ENCODE results near the gene HSDL2.
A peak's percentile ranks its signal among the peaks of the same experiment; 100 is the strongest.

Gene HSDL2

GRCh38 chr9:112380102-112380824, at the start of gene HSDL2:
TSS of gene HSDL2 (plus strand) at chr9:112380108. CDS start at chr9:112380164, 56 bp downstream.
- peak within 1 kb of the TSS; percentile 99 for H3K27ac Mint-ChIP-seq
- peaks cover 4% of the 10 kb centered on the region for H3K36me3 Mint-ChIP-seq
- peak within 1 kb of the TSS; percentile 99 for H3K4me3 Mint-ChIP-seq
- no peak for DNase-seq
- H3K4me1 Mint-ChIP-seq, result peaks cover 44% of the 10 kb centered on the region
- CTCF ChIA-PET, result interaction anchor here (0.6 to 2.3 kb wide), 7 partner anchors 18 to 284 kb away, joined by 3 to 9 read pairs (median 3); partner anchors contain the start of gene KIAA1958
- H3K9me3 Mint-ChIP-seq, result no peaks in the 10 kb centered on the region
- H3K27me3 Mint-ChIP-seq, result no peaks in the 10 kb centered on the region

GRCh38 chr9:112331674-112331952, 48.3 kb upstream of the HSDL2 start:
- DNase-seq, result no peak
- H3K4me1 Mint-ChIP-seq, result peaks cover 47% of the 10 kb centered on the region

GRCh38 chr9:112332214-112332613, 47.7 kb upstream of the HSDL2 start:
- peaks cover 4% of the 10 kb centered on the region for H3K27me3 Mint-ChIP-seq
- DNase-seq, result no peak
- CTCF ChIA-PET, result interaction anchor here (1.2 to 2.7 kb wide), 3 partner anchors 15 to 235 kb away, joined by 5 to 8 read pairs (median 7); no protein-coding TSS in a partner anchor
- peaks cover 47% of the 10 kb centered on the region for H3K4me1 Mint-ChIP-seq
- H3K9me3 Mint-ChIP-seq, result no peaks in the 10 kb centered on the region
- peak overlapping the region; percentile 98 for H3K4me3 Mint-ChIP-seq
- H3K27ac Mint-ChIP-seq, result peak overlapping the region; percentile 97
- peaks cover 14% of the 10 kb centered on the region for H3K36me3 Mint-ChIP-seq

More at GRCh38 chr9:112331674-112331952, 48.3 kb upstream of the HSDL2 start:
- no peaks in the 10 kb centered on the region for H3K9me3 Mint-ChIP-seq
- H3K36me3 Mint-ChIP-seq, result peaks cover 14% of the 10 kb centered on the region
- CTCF ChIA-PET, result interaction anchor here (1.2 to 2.7 kb wide), 3 partner anchors 14 to 234 kb away, joined by 5 to 8 read pairs (median 7); no protein-coding TSS in a partner anchor
- H3K4me3 Mint-ChIP-seq, result peak overlapping the region; percentile 98
- no peaks in the 10 kb centered on the region for H3K27me3 Mint-ChIP-seq
- peak overlapping the region; percentile 97 for H3K27ac Mint-ChIP-seq

GRCh38 chr9:112332674-112332976, 47.3 kb upstream of the HSDL2 start:
- DNase-seq, result no peak
- CTCF ChIA-PET, result interaction anchor here (2.0 to 2.7 kb wide), 2 partner anchors 15 to 235 kb away, joined by 5 to 8 read pairs; no protein-coding TSS in a partner anchor
- Mint-ChIP-seq H3K27me3 (peaks cover 4% of the 10 kb centered on the region), H3K27ac (peak overlapping the region; percentile 97), H3K36me3 (peaks cover 14% of the 10 kb centered on the region), H3K4me3 (peak overlapping the region; percentile 98), H3K4me1 (peaks cover 47% of the 10 kb centered on the region), H3K9me3 (no peaks in the 10 kb centered on the region)

- Mint-ChIP-seq H3K4me1 (peaks cover 42% of the 10 kb centered on the region), H3K9me3 (no peaks in the 10 kb centered on the region), H3K4me3 (peak within 1 kb of the TSS; percentile 98), H3K27ac (peak within 1 kb of the TSS; percentile 97), H3K27me3 (peaks cover 4% of the 10 kb centered on the region), H3K36me3 (peaks cover 12% of the 10 kb centered on the region)
- peak; percentile 85 for DNase-seq
- CTCF ChIA-PET, result interaction anchor here (0.7 to 2.7 kb wide), 5 partner anchors 16 to 239 kb away, joined by 3 to 8 read pairs (median 5); no protein-coding TSS in a partner anchor
Measured at GRCh38 chr9:112332977-112333638, 46.8 kb upstream of the HSDL2 start, which contains the start of gene PTBP3. TSS of gene PTBP3 (minus strand) at chr9:112333619. CDS start at chr9:112297865, 35,754 bp downstream.

- Mint-ChIP-seq H3K36me3 (peaks cover 6% of the 10 kb centered on the region), H3K9me3 (no peaks in the 10 kb centered on the region), H3K27ac (peak overlapping the region; percentile 93), H3K4me1 (peaks cover 35% of the 10 kb centered on the region), H3K27me3 (peaks cover 4% of the 10 kb centered on the region), H3K4me3 (peak overlapping the region; percentile 94)
- DNase-seq, result peak; percentile 93
- CTCF ChIA-PET, result interaction anchor here (0.7 to 2.7 kb wide), 5 partner anchors 16 to 239 kb away, joined by 3 to 8 read pairs (median 5); no protein-coding TSS in a partner anchor
Measured at GRCh38 chr9:112333639-112334431, 46.1 kb upstream of the HSDL2 start.

GRCh38 chr9:112334432-112334841, 45.5 kb upstream of the HSDL2 start:
- H3K27ac Mint-ChIP-seq, result peak overlapping the region; percentile 92
- H3K4me3 Mint-ChIP-seq, result peak overlapping the region; percentile 94
- H3K36me3 Mint-ChIP-seq, result peaks cover 6% of the 10 kb centered on the region
- CTCF ChIA-PET, result interaction anchor here (0.8 to 1.4 kb wide), 4 partner anchors 17 to 237 kb away, joined by 3 to 5 read pairs (median 4); no protein-coding TSS in a partner anchor
- peaks cover 34% of the 10 kb centered on the region for H3K4me1 Mint-ChIP-seq
- peaks cover 8% of the 10 kb centered on the region for H3K27me3 Mint-ChIP-seq
- peak; percentile 69 for DNase-seq
- no peaks in the 10 kb centered on the region for H3K9me3 Mint-ChIP-seq

GRCh38 chr9:112337547-112337946, 42.4 kb upstream of the HSDL2 start:
- CTCF ChIA-PET, result interaction anchor here (1.0 kb wide), 1 partner anchor 8 kb away, joined by 6 read pairs; no protein-coding TSS in a partner anchor
- Mint-ChIP-seq H3K27ac (no peak overlapping the region), H3K4me3 (no peak overlapping the region), H3K36me3 (peaks cover under 1% of the 10 kb centered on the region), H3K4me1 (peaks cover 9% of the 10 kb centered on the region), H3K27me3 (peaks cover 10% of the 10 kb centered on the region), H3K9me3 (no peaks in the 10 kb centered on the region)
- DNase-seq, result no peak

GRCh38 chr9:112338561-112338960, 41.3 kb upstream of the HSDL2 start:
- DNase-seq, result no peak

GRCh38 chr9:112339886-112340285, 40.0 kb upstream of the HSDL2 start:
- Mint-ChIP-seq H3K27me3 (peaks cover 10% of the 10 kb centered on the region), H3K4me3 (no peak overlapping the region), H3K9me3 (no peaks in the 10 kb centered on the region), H3K36me3 (no peaks in the 10 kb centered on the region), H3K4me1 (peaks cover 3% of the 10 kb centered on the region), H3K27ac (no peak overlapping the region)
- CTCF ChIA-PET, result no interaction called here
- DNase-seq, result no peak

More at GRCh38 chr9:112338561-112338960, 41.3 kb upstream of the HSDL2 start:
- H3K4me1 Mint-ChIP-seq, result peaks cover 9% of the 10 kb centered on the region
- CTCF ChIA-PET, result no interaction called here
- H3K27me3 Mint-ChIP-seq, result peaks cover 10% of the 10 kb centered on the region
- no peaks in the 10 kb centered on the region for H3K36me3 Mint-ChIP-seq
- H3K4me3 Mint-ChIP-seq, result no peak overlapping the region
- no peaks in the 10 kb centered on the region for H3K9me3 Mint-ChIP-seq
- H3K27ac Mint-ChIP-seq, result no peak overlapping the region

- no peak overlapping the region for H3K27ac Mint-ChIP-seq
- no peak for DNase-seq
- CTCF ChIA-PET, result no interaction called here
Measured at GRCh38 chr9:112341730-112342129, 38.2 kb upstream of the HSDL2 start.

GRCh38 chr9:112348257-112349007, 31.5 kb upstream of the HSDL2 start:
- Mint-ChIP-seq H3K4me3 (peak overlapping the region; percentile 63), H3K27me3 (peaks cover 23% of the 10 kb centered on the region), H3K36me3 (peaks cover 5% of the 10 kb centered on the region), H3K9me3 (peaks cover 2% of the 10 kb centered on the region), H3K4me1 (peaks cover 14% of the 10 kb centered on the region), H3K27ac (peak overlapping the region; percentile 81)
- CTCF ChIA-PET, result no interaction called here
- peak; percentile 78 for DNase-seq

More at GRCh38 chr9:112341730-112342129, 38.2 kb upstream of the HSDL2 start:
- Mint-ChIP-seq H3K27me3 (peaks cover 14% of the 10 kb centered on the region), H3K4me3 (no peak overlapping the region), H3K4me1 (no peaks in the 10 kb centered on the region), H3K9me3 (no peaks in the 10 kb centered on the region), H3K36me3 (no peaks in the 10 kb centered on the region)

GRCh38 chr9:112349008-112349333, 30.9 kb upstream of the HSDL2 start:
- Mint-ChIP-seq H3K36me3 (peaks cover 5% of the 10 kb centered on the region), H3K27me3 (peaks cover 23% of the 10 kb centered on the region), H3K4me1 (peaks cover 16% of the 10 kb centered on the region), H3K9me3 (peaks cover 2% of the 10 kb centered on the region), H3K27ac (no peak overlapping the region), H3K4me3 (peak overlapping the region; percentile 63)
- CTCF ChIA-PET, result no interaction called here
- no peak for DNase-seq
